GM12872 (cell line): Measurements from ENCODE around the gene SPHK1.

Experiments used
- CTCF ChIP-seq: IDR thresholded peaks from 3 replicates; pipeline ENCODE4 v1.5.1; 2011; ENCODE audit warnings: low read depth, mild to moderate bottlenecking, low read length, moderate library complexity; ENCODE audit not compliant: insufficient read depth

Gene SPHK1

DNA sequence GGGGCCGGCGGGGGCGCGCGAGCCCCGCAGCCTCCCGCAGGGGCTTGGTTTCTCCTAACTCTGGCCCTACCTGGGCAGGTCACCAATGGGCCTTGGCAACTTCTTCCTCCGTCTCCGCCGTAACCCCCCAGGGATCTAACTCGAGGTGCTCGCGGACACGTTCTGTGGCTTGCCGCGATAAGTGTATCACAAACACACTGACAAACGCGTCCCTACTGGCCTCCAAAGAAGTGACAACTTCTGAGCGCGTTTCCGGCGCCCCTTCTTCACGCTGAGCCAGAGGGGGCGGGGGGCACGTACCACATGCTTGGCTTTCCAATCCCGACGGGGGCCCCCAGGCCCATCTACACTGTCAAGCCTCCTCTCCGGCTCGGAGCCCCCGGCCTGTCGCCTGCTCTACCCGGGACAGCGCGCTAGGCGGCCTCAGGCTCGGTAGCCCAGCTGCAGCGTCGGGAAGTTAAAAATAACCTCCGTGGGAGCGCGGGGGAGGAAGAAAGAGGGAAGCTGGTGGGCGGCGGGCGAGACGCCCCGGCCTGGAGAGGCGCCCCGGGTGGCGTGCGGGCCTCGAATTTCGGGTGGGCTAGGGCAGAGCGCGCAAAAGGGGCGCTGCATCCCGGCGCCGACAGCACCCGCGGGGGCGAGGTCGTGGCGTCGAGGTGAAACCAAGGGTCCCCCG lies 725 bp upstream of the SPHK1 start:
- TF ChIP-seq CTCF: 0 out of 3 replicates have a peak, but pooled peaks have one; percentile 21

- no peak for TF ChIP-seq CTCF
Observed at GRCh38 chr17:76384987-76385891, 830 bp downstream of the SPHK1 start.

DNA sequence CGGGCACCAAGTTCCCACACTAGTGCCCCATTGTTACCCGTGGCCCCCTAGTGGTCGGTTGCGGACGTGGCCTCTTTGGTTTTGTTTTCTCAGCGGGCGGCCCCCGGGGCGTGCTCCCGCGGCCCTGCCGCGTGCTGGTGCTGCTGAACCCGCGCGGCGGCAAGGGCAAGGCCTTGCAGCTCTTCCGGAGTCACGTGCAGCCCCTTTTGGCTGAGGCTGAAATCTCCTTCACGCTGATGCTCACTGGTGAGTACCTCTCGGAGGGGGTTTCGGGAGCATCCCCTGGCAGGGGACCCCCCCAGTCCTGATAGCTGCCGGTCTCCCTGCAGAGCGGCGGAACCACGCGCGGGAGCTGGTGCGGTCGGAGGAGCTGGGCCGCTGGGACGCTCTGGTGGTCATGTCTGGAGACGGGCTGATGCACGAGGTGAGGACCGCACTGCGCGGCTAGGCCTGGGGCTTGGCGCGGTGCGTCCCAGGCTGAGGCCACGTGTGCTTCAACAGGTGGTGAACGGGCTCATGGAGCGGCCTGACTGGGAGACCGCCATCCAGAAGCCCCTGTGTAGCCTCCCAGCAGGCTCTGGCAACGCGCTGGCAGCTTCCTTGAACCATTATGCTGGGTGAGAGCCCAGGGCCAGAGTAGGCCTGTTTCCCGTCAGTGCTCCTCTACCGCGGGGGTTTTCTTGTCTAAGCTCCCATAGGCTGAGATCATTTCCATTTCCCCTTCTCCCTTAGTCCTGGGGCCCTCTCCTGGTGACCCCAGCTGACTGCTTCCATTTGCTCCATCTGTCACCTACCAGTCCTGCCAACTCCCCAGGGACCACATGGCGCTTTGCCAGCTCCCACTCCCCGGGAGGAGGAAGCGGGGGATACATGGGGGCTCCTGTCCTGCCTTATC lies 1.7 kb downstream of the SPHK1 start:
- peak; percentile 93 for TF ChIP-seq CTCF

GRCh38 chr17:76386966-76387765 lies 2.8 kb downstream of the SPHK1 start:
- TF ChIP-seq CTCF: no peak

- TF ChIP-seq CTCF: no peak
Observed at GRCh38 chr17:76388966-76389888, 4.8 kb downstream of the SPHK1 start.

DNA sequence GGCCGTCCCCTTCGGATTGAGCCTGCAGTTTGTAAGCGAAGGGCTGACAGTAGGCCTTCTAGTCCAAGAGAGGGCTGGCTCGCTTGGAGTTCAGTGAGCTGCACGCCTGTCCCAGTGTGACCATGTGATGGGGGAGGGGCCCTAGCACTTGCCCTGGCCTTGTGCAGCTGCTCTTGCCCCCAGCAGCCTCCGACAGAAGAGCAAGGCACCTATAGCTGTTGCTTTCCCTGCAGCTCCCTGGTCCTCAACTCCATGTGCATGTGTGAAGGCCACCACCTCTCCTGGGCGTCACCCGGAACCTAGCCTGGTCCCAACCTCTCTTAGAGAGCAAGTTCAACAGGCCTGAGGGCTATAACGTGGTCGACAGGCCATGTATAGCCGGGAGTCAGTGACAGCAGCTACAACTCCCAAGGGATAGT lies 5.6 kb downstream of the SPHK1 start:
- TF ChIP-seq CTCF: no peak
